OCI-LY1 (cell line): ENCODE data around the gene SUMO1.

Source experiments
- CTCF ChIP-seq: fragments of 200-600 bp; sonication (generic), shearing (Covaris generic); IDR thresholded peaks from 2 replicates; pipeline ENCODE4 v1.5.1; 2017; ENCODE audit warnings: mild to moderate bottlenecking, antibody characterized with exemption, low read length, moderate library complexity, mixed read lengths
- EZH2 ChIP-seq: fragments of 200-600 bp; sonication (generic), shearing (Covaris generic); IDR thresholded peaks from 2 replicates; pipeline ENCODE4 v1.8.0; 2017; ENCODE audit warnings: borderline replicate concordance, mixed run types, mild to moderate bottlenecking, antibody characterized with exemption, low read length, moderate library complexity, mixed read lengths

GRCh38 chr2:202204855-202205254, 33.5 kb downstream of the SUMO1 start:
- TF ChIP-seq CTCF (no peak), EZH2 (no peak)
